GM12878 (cell line): ENCODE data around the gene ADGRV1. TPM values are rescaled to one million over a fixed set of nuclear protein-coding genes. Genes with fewer than 3 reads are reported as not detected.

Experiments used
- ATAC-seq: fragments of 200-7000 bp; cut with Tn5 transposase; 3 replicates; pipeline ENCODE4 v1.9.1; 2020; ENCODE audit warnings: mild to moderate bottlenecking, moderate library complexity
- BruUV-seq: library from RNA; stranded (reverse); fragments of 400-500 nt; replicated peaks from 2 replicates; lab custom pipeline; 2021; lab: Mats Ljungman, UMichigan
- CTCF ChIA-PET: fragments of 300-600 bp; sonication (Branson Sonifier 250); formaldehyde crosslinking; extraction: SDS; loops from one replicate; lab custom pipeline; 2021; ENCODE audit warnings: inconsistent platforms; lab: Yijun Ruan, JAX
- POLR2A ChIA-PET: fragments of 350-600 bp; formaldehyde crosslinking; extraction: SDS; loops from one replicate; lab custom pipeline; 2021; ENCODE audit warnings: inconsistent platforms; lab: Charles Lee
- RAD21 ChIA-PET: fragments of 300-600 bp; sonication (Branson Sonifier 250); formaldehyde crosslinking; loops from one replicate; lab custom pipeline; 2023; ENCODE audit warnings: antibody characterized with exemption; ENCODE audit not compliant: unreplicated experiment; lab: Charles Lee
- SMC1A ChIA-PET: fragments of 300-600 bp; sonication (Branson Sonifier 250); formaldehyde crosslinking; loops from one replicate; lab custom pipeline; 2023; ENCODE audit not compliant: unreplicated experiment, uncharacterized antibody; lab: Charles Lee
- DNase-seq: peaks from one replicate; pipeline ENCODE4 v3.0.0-alpha.2; 2011; ENCODE audit warnings: low read depth, low spot score
- FAIRE-seq: peaks from 3 replicates; lab custom pipeline; 2011; peaks lifted over from hg19 to GRCh38; lab: Jason Lieb, UNC
- H2AFZ ChIP-seq: 2 replicates; pipeline ENCODE4 v1.6.0; 2011; ENCODE audit warnings: low read depth, low read length, control low read depth; ENCODE audit not compliant: control insufficient read depth
- H3K27ac ChIP-seq: 2 replicates; pipeline ENCODE4 v1.5.1; 2011; ENCODE audit warnings: control low read depth; ENCODE audit not compliant: control insufficient read depth, insufficient read depth
- H3K27me3 ChIP-seq, 2 experiments: replicated peaks in 1 of 2; 2 replicates each; pipeline versions ENCODE4 v1.6.0 to v1.6.1; 2011; ENCODE audit warnings: low read length in 1 of 2; ENCODE audit not compliant: control insufficient read depth in 2 of 2, insufficient read depth in 2 of 2
- H3K36me3 ChIP-seq, 2 experiments: 2 replicates each; pipeline ENCODE4 v1.5.1; 2011; ENCODE audit warnings: low read length in 1 of 2; ENCODE audit not compliant: control insufficient read depth in 2 of 2, insufficient read depth in 2 of 2
- H3K4me1 ChIP-seq: 2 replicates; pipeline ENCODE4 v1.6.1; 2011; ENCODE audit warnings: mild to moderate bottlenecking, low read length, moderate library complexity, mixed read lengths; ENCODE audit not compliant: control insufficient read depth, insufficient read depth
- H3K4me2 ChIP-seq: 2 replicates; pipeline ENCODE4 v1.6.0; 2011; ENCODE audit warnings: control low read depth; ENCODE audit not compliant: control insufficient read depth, insufficient read depth
- H3K4me3 ChIP-seq: fragments of 200-600 bp; sonication (generic); 2 replicates; pipeline ENCODE4 v1.5.1; 2016
- H3K79me2 ChIP-seq: 2 replicates; pipeline ENCODE4 v1.6.0; 2011; ENCODE audit warnings: low read length; ENCODE audit not compliant: control insufficient read depth, insufficient read depth
- H3K9ac ChIP-seq: 2 replicates; pipeline ENCODE4 v1.8.0; 2011; ENCODE audit warnings: low read length, control low read depth, mixed read lengths; ENCODE audit not compliant: control insufficient read depth, insufficient read depth
- H3K9me3 ChIP-seq: replicated peaks from 3 replicates; pipeline ENCODE4 v1.5.1; 2011; ENCODE audit warnings: mild to moderate bottlenecking, low read length; ENCODE audit not compliant: control insufficient read depth, insufficient read depth
- H4K20me1 ChIP-seq: 2 replicates; pipeline ENCODE4 v1.6.0; 2011; ENCODE audit not compliant: control insufficient read depth, insufficient read depth
- CBFB ChIP-seq: IDR thresholded peaks from 2 replicates; pipeline ENCODE4 v1.6.1; 2016; ENCODE audit warnings: antibody characterized with exemption, low read depth
- CBX5 ChIP-seq: sonication (generic); IDR thresholded peaks from 2 replicates; pipeline ENCODE4 v1.6.1; 2016; ENCODE audit warnings: low read depth, moderate library complexity, mild to moderate bottlenecking, inconsistent platforms
- CHD1 ChIP-seq: IDR thresholded peaks from 2 replicates; pipeline ENCODE4 v1.6.1; 2012; ENCODE audit warnings: low read depth, low read length, improper control_type of control experiment
- CHD4 ChIP-seq: fragments of 200-600 bp; sonication (generic); IDR thresholded peaks from 2 replicates; pipeline ENCODE4 v1.6.1; 2016; ENCODE audit warnings: mild to moderate bottlenecking
- EZH2 ChIP-seq: IDR thresholded peaks from 2 replicates; pipeline ENCODE4 v1.6.1; 2012; ENCODE audit warnings: low read depth, mild to moderate bottlenecking, control low read depth, inconsistent platforms, low read length, borderline replicate concordance; ENCODE audit not compliant: control insufficient read depth
- GATAD2B ChIP-seq: fragments of 450-650 bp; conservative IDR thresholded peaks from 2 replicates; pipeline ENCODE4 v1.6.1; 2017; ENCODE audit warnings: low read depth, mild to moderate bottlenecking, moderate library complexity
- HCFC1 ChIP-seq: fragments of 150-350 bp; IDR thresholded peaks from 2 replicates; pipeline ENCODE4 v1.6.1; 2014; ENCODE audit warnings: low read length
- MTA2 ChIP-seq: fragments of 450-650 bp; IDR thresholded peaks from 2 replicates; pipeline ENCODE4 v1.6.1; 2016; ENCODE audit warnings: low read depth, mild to moderate bottlenecking, moderate library complexity
- MYB ChIP-seq: fragments of 150-350 bp; IDR thresholded peaks from 2 replicates; pipeline ENCODE4 v1.6.1; 2014; ENCODE audit warnings: mild to moderate bottlenecking, low read depth, low read length, borderline replicate concordance
- PAX5 ChIP-seq: IDR thresholded peaks from 2 replicates; pipeline ENCODE4 v1.6.1; 2011; ENCODE audit warnings: low read depth, low read length, borderline replicate concordance
- PML ChIP-seq: IDR thresholded peaks from 2 replicates; pipeline ENCODE4 v1.6.1; 2012; ENCODE audit warnings: low read length, inconsistent platforms
- POLR2AphosphoS2 ChIP-seq: IDR thresholded peaks from 2 replicates; pipeline ENCODE4 v1.6.1; 2011; ENCODE audit warnings: low read depth, mild to moderate bottlenecking, low read length, improper control_type of control experiment, moderate library complexity
- RAD51 ChIP-seq: fragments of 450-650 bp; IDR thresholded peaks from 2 replicates; pipeline ENCODE4 v1.6.1; 2016; ENCODE audit warnings: moderate library complexity, mild to moderate bottlenecking, inconsistent platforms
- SIX5 ChIP-seq: IDR thresholded peaks from 2 replicates; pipeline ENCODE4 v1.6.1; 2011; ENCODE audit warnings: mild to moderate bottlenecking, low read depth, low read length, moderate library complexity; ENCODE audit not compliant: severe bottlenecking
- SMARCA5 ChIP-seq: fragments of 450-650 bp; IDR thresholded peaks from 2 replicates; pipeline ENCODE4 v1.6.1; 2017; ENCODE audit warnings: mild to moderate bottlenecking
- TCF3 ChIP-seq: IDR thresholded peaks from 2 replicates; pipeline ENCODE4 v1.6.1; 2012; ENCODE audit warnings: low read depth, mild to moderate bottlenecking, low read length, borderline replicate concordance; ENCODE audit not compliant: insufficient read depth
- WGBS: methylation state at CpG from one replicate; pipeline ENCODE4 v1.1.6; 2016; ENCODE audit warnings: low lambda C conversion rate; ENCODE audit not compliant: insufficient replicate concordance, insufficient coverage; ENCODE audit errors: missing lambda C conversion rate; 5-methylcytosine and 5-hydroxymethylcytosine counted together
- in situ Hi-C: fragments of 300-500 bp; cut with MboI; formaldehyde crosslinking; loops from 9 replicates; pipeline ENCODE4 v1.14.3; 2018; ENCODE audit warnings: mixed read lengths
- intact Hi-C: fragments of 100-400 bp; cut with micrococcal nuclease; formaldehyde crosslinking; loops from one replicate; pipeline ENCODE4 v1.14.2; 2022; ENCODE audit not compliant: unreplicated experiment
- polyA plus RNA-seq, 11 experiments: library from polyadenylated mRNA; depleted of rRNA in 4 of 11; unstranded in 6 of 11; stranded (reverse) in 5 of 11; fragments of >200 nt; fragmentation: Nextera tagmentation in 4 of 11; fragmentation: Illumina TruSeq in 1 of 11; extraction: Ambion mirVana in 4 of 11; extraction: Trizol in 1 of 11; gene quantifications; 1 replicate in 1 of 11; 2 replicates in 10 of 11; pipeline versions ENCODE4 v1.2.1 to v1.2.3, GENCODE V29; 2011 to 2016; ENCODE audit warnings: inconsistent platforms in 2 of 11, missing spikeins in 2 of 11, low read depth in 1 of 11
- total RNA-seq, 4 experiments: library from RNA; depleted of rRNA in 3 of 4; stranded (reverse); fragments of >200 nt in 3 of 4; fragmentation: Illumina TruSeq in 1 of 4; extraction: Trizol in 1 of 4; gene quantifications; 2 replicates each; pipeline versions ENCODE4 v1.2.1 to v1.2.3, GENCODE V29; 2013 to 2021

The ADGRV1 gene
- total and polyA plus RNA-seq, 10 of the 15 experiments (the other 5 are each of a cell fraction or from before 2014, with no cell fraction given), result 0.04 to 8.1 (median 0.16) TPM; not detected in 1

- DNase-seq, result no peak
- Histone ChIP-seq H3K4me3 (no peak overlapping the region), H2AFZ (no peak overlapping the region), H3K9ac (no peak overlapping the region), H4K20me1 (no peaks in the 10 kb centered on the region), H3K4me1 (no peaks in the 10 kb centered on the region), H3K27ac (no peak overlapping the region), H3K79me2 (no peaks in the 10 kb centered on the region), H3K27me3 (no peaks in the 10 kb centered on the region), H3K36me3 (no peaks in the 10 kb centered on the region), H3K4me2 (no peak overlapping the region), H3K9me3 (no peaks in the 10 kb centered on the region)
- SMC1A ChIA-PET, result interaction anchor here (2.1 kb wide), 1 partner anchor 8 kb away, joined by 7 read pairs; no protein-coding TSS in a partner anchor
- intact Hi-C loops, result no loop called here
- TF ChIP-seq CBX5, result no peak
- TF ChIP-seq PAX5, result no peak
- TF ChIP-seq POLR2AphosphoS2, result no peak
- TF ChIP-seq HCFC1, result no peak
- no peak for TF ChIP-seq SMARCA5
- no peak for TF ChIP-seq MTA2
- FAIRE-seq, result no peak
- CTCF ChIA-PET, result no interaction called here
- RAD21 ChIA-PET, result no interaction called here
- no peak for ATAC-seq
- POLR2A ChIA-PET, result interaction anchor here (0.6 kb wide), 1 partner anchor 137 kb away, joined by 3 read pairs; no protein-coding TSS in a partner anchor
- WGBS, result 77% methylated on average over 1 of the region's 1 CpG
- in situ Hi-C loops, result no loop called here
- BruUV-seq, result no TSS peak
These were observed 469.0 kb downstream of the ADGRV1 start for GRCh38 chr5:91027405-91028139.

DNA sequence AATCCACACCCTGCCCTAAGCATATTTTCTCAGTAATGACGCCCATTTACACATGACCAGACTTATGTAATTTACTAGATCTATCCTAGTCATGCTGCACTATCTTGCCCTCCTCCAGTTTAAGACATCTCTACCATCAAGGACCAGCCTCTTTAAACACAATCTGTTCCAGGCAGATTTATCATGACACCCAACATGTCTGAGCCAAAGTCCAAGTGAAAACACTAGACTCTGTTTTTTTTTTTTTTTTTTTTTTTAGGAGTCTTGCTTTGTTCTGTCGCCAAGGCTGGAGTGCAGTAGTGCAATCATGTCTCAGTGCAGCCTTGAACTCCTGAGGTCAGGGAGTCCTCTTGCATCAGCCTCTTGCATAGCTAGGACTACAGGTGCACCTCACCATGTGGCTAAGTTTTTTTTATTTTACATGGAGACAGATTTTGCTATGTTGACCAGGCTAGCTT, 469.9 kb downstream of the ADGRV1 start:
- Histone ChIP-seq H3K36me3 (no peaks in the 10 kb centered on the region), H4K20me1 (no peaks in the 10 kb centered on the region), H3K4me1 (no peaks in the 10 kb centered on the region), H2AFZ (no peak overlapping the region), H3K9me3 (no peaks in the 10 kb centered on the region), H3K4me2 (no peak overlapping the region), H3K27ac (no peak overlapping the region), H3K79me2 (no peaks in the 10 kb centered on the region), H3K4me3 (no peak overlapping the region), H3K27me3 (no peaks in the 10 kb centered on the region), H3K9ac (no peak overlapping the region)
- ChIA-PET RAD21 (no interaction called here), SMC1A (no interaction called here), CTCF (no interaction called here), POLR2A (interaction anchor here (0.6 kb wide), 1 partner anchor 136 kb away, joined by 3 read pairs; no protein-coding TSS in a partner anchor)
- WGBS, result 7% methylated on average over 2 of the region's 2 CpGs
- ATAC-seq (no peak), DNase-seq (no peak), FAIRE-seq (no peak)
- in situ Hi-C loops (no loop called here), intact Hi-C loops (no loop called here)
- BruUV-seq, result no TSS peak
- TF ChIP-seq CHD4 (no peak), PML (no peak), CBFB (no peak), CHD1 (no peak), GATAD2B (no peak), EZH2 (no peak), MYB (no peak), TCF3 (no peak), RAD51 (no peak), SIX5 (no peak)
